DLD1 (cell line): Measurements from ENCODE around the gene SLC39A10.

Experiments
- in situ Hi-C: cut with HindIII; loops from 2 replicates; pipeline ENCODE4 v1.10.0; 2017; ENCODE audit warnings: low sequenced_read_pairs

The SLC39A10 gene

GRCh38 chr2:195711478-195711877, 54.5 kb downstream of the SLC39A10 start:
- in situ Hi-C loops = no loop called here

GRCh38 chr2:195716466-195716865, 59.4 kb downstream of the SLC39A10 start:
- in situ Hi-C loops = no loop called here

- in situ Hi-C loops = no loop called here
These were observed 64.0 kb downstream of the SLC39A10 start for GRCh38 chr2:195721042-195721441.

GRCh38 chr2:195722075-195722474, 65.0 kb downstream of the SLC39A10 start:
- in situ Hi-C loops = no loop called here

GRCh38 chr2:195727106-195727505, 70.1 kb downstream of the SLC39A10 start:
- in situ Hi-C loops = no loop called here

GRCh38 chr2:195730912-195731311, 73.9 kb downstream of the SLC39A10 start:
- in situ Hi-C loops = loop anchor here (10.0 kb wide), 1 partner anchor 64 kb away; no protein-coding TSS in a partner anchor

GRCh38 chr2:195732574-195732973, 75.5 kb downstream of the SLC39A10 start:
- in situ Hi-C loops = loop anchor here (10.0 kb wide), 1 partner anchor 62 kb away; no protein-coding TSS in a partner anchor

- in situ Hi-C loops = loop anchor here (10.0 kb wide), 1 partner anchor 61 kb away; no protein-coding TSS in a partner anchor
These were observed 76.8 kb downstream of the SLC39A10 start for GRCh38 chr2:195733831-195734230.

- in situ Hi-C loops = loop anchor here (10.0 kb wide), 1 partner anchor 60 kb away; no protein-coding TSS in a partner anchor
These were observed 77.4 kb downstream of the SLC39A10 start for GRCh38 chr2:195734395-195734794.

- in situ Hi-C loops = loop anchor here (10.0 kb wide), 1 partner anchor 60 kb away; no protein-coding TSS in a partner anchor
These were observed 77.9 kb downstream of the SLC39A10 start for GRCh38 chr2:195734931-195735330.

GRCh38 chr2:195735347-195735746, 78.3 kb downstream of the SLC39A10 start:
- in situ Hi-C loops = loop anchor here (10.0 kb wide), 1 partner anchor 59 kb away; no protein-coding TSS in a partner anchor

GRCh38 chr2:195737511-195738325, 80.7 kb downstream of the SLC39A10 start:
- in situ Hi-C loops = loop anchor here (10.0 kb wide), 1 partner anchor 57 kb away; no protein-coding TSS in a partner anchor

- in situ Hi-C loops = no loop called here
These were observed 84.2 kb downstream of the SLC39A10 start for GRCh38 chr2:195741191-195741590.

- in situ Hi-C loops = no loop called here
These were observed 99.4 kb downstream of the SLC39A10 start for GRCh38 chr2:195756218-195756942.

GRCh38 chr2:195758846-195759245, 101.8 kb downstream of the SLC39A10 start:
- in situ Hi-C loops = no loop called here

- in situ Hi-C loops = no loop called here
These were observed 102.9 kb downstream of the SLC39A10 start for GRCh38 chr2:195759877-195760276.

- in situ Hi-C loops = no loop called here
These were observed 106.8 kb downstream of the SLC39A10 start for GRCh38 chr2:195763866-195764265.

- in situ Hi-C loops = no loop called here
These were observed 109.7 kb downstream of the SLC39A10 start for GRCh38 chr2:195766691-195767090.

GRCh38 chr2:195768431-195768830, 111.4 kb downstream of the SLC39A10 start:
- in situ Hi-C loops = no loop called here

GRCh38 chr2:195769975-195770374, 112.9 kb downstream of the SLC39A10 start:
- in situ Hi-C loops = no loop called here

- in situ Hi-C loops = no loop called here
These were observed 122.5 kb downstream of the SLC39A10 start for GRCh38 chr2:195779491-195779890.

GRCh38 chr2:195782156-195782555, 125.1 kb downstream of the SLC39A10 start:
- in situ Hi-C loops = no loop called here
